ENCODE results near the gene FBXO8. TPM values are rescaled to one million over a fixed set of nuclear protein-coding genes. Genes with fewer than 3 reads are reported as not detected.

FBXO8 gene
- total RNA-seq, 4 donors from 2014 or later = 24.8 to 36.3 (median 30.2) TPM

DNA sequence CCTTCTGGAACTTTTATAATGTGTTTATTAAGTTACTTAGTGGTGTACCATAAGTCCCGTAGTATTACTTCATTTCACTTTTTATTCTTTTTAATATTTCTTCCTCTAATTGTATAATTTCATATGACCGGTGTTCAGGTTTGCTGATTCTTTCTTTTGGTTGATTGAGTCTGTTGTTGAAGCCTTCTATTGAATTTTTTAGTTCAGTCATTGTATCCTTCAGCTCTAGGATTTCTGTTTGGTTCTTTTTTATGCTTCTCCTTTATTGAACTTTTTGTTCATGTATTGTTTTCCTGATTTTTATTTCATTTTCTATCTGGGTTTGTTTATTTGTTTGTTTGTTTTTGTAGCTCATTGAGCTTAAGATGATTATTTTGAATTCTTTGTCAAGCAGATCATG is 9.0 kb upstream of the FBXO8 start:
- no peaks in the 10 kb centered on the region for H3K4me1 ChIP-seq
- TF ChIP-seq POLR2A (IDR thresholded peaks at IDR 0.05) = no peak
- TF ChIP-seq, protein P1, sequence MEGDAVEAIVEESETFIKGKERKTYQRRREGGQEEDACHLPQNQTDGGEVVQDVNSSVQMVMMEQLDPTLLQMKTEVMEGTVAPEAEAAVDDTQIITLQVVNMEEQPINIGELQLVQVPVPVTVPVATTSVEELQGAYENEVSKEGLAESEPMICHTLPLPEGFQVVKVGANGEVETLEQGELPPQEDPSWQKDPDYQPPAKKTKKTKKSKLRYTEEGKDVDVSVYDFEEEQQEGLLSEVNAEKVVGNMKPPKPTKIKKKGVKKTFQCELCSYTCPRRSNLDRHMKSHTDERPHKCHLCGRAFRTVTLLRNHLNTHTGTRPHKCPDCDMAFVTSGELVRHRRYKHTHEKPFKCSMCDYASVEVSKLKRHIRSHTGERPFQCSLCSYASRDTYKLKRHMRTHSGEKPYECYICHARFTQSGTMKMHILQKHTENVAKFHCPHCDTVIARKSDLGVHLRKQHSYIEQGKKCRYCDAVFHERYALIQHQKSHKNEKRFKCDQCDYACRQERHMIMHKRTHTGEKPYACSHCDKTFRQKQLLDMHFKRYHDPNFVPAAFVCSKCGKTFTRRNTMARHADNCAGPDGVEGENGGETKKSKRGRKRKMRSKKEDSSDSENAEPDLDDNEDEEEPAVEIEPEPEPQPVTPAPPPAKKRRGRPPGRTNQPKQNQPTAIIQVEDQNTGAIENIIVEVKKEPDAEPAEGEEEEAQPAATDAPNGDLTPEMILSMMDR (IDR thresholded peaks at IDR 0.05) = no peak
- no peak for DNase-seq
- no peak overlapping the region for H3K27ac ChIP-seq
- H3K27me3 ChIP-seq = no peaks in the 10 kb centered on the region
- H3K36me3 ChIP-seq = no peaks in the 10 kb centered on the region
- peaks cover 0 to 6% (median 2%) of the 10 kb centered on the region in 4 donors for H3K9me3 ChIP-seq
- no peak overlapping the region for H3K4me3 ChIP-seq

DNA sequence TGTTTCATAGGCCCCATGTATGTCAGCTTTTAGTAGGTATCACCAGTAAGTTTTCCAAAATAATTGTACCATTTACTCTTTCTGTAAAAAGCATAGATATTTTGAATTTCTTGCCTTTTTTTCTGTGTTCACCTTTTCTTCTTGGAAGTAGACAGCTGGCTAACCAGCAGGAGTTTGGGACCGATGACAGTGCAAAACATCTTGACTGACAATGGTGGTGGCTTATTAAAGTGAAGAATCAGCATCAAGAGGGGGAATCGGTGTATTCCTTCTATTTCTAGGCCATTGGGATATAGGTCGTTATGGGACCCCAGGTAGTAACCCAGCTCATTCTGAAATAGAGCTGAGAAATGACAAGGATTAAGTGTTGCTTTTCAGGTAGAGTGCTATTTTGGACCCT is 3.4 kb upstream of the FBXO8 start:
- TF ChIP-seq POLR2A (IDR thresholded peaks at IDR 0.05) = no peak
- TF ChIP-seq, protein P1 (IDR thresholded peaks at IDR 0.05) = no peak
- DNase-seq = no peak
- H3K4me1 ChIP-seq = peaks cover 0 to 14% (median 4%) of the 10 kb centered on the region in 4 donors
- H3K9me3 ChIP-seq = peaks cover 0 to under 1% (median 0%) of the 10 kb centered on the region in 4 donors
- H3K27ac ChIP-seq = no peak overlapping the region
- H3K36me3 ChIP-seq = no peaks in the 10 kb centered on the region
- no peaks in the 10 kb centered on the region for H3K27me3 ChIP-seq
- no peak overlapping the region for H3K4me3 ChIP-seq

DNA sequence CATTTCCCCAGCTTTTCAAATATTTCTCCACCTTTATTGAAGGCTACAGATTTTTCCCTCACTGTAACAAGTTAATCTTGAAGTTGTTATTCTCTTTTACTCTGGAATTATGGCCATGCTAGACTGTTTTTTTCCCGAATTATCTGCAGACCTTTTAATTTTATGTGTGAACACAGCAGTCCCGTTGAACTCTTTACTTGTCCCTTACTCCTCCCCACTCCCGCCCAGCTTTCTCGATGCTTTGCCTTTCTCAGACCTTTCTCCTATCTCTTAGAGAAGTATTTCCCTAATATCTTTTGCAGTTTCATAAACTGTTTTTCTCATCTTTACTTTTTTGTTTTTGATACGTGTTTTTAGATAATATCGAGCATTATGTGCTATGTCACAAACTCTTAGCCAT is 1.0 kb upstream of the FBXO8 start:
- no peaks in the 10 kb centered on the region for H3K9me3 ChIP-seq
- TF ChIP-seq, protein P1 (IDR thresholded peaks at IDR 0.05) = no peak
- TF ChIP-seq POLR2A (IDR thresholded peaks at IDR 0.05) = no peak
- DNase-seq = no peak
- peak overlapping the region; percentile 74 to 91 (median 86) for H3K4me3 ChIP-seq
- no peaks in the 10 kb centered on the region for H3K27me3 ChIP-seq
- H3K36me3 ChIP-seq = no peaks in the 10 kb centered on the region
- peak overlapping the region; percentile 95 to 99 (median 97) for H3K27ac ChIP-seq
- peaks cover 0 to 21% (median 6%) of the 10 kb centered on the region in 4 donors for H3K4me1 ChIP-seq

DNA sequence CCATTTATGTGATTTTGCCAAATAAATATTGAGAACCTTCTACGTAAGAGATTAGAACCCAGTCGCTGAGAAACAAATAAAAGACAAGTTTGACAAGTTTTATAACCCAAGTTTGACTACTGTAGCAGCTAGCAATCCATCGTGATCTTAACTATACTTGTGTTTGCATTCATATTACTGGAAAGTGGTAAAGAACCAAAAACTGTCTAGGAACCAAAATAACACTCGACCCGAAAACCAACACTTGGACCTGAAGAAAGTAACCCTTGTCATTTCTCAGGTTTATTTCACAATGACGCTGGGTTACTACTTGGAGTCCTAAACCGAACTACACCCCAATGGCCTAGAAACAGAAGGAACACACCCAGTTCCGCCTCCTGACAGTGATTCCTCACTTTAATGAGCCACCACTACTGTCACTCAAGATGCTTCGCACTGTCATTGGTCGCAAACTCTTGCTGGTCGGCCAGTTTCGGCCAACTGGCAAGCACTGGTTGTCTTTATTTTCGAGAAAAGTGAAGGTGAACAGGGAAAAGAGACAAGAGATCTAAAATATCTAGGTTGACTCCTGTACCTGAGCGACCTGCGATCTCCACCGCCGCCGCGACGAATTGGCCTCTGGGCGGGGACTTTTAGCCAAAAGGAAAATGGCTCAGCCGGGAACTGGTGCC is 496 bp downstream of the FBXO8 start:
- no peaks in the 10 kb centered on the region for H3K9me3 ChIP-seq
- peaks cover 0 to 29% (median 6%) of the 10 kb centered on the region in 4 donors for H3K4me1 ChIP-seq
- no peaks in the 10 kb centered on the region for H3K36me3 ChIP-seq
- H3K27me3 ChIP-seq = no peaks in the 10 kb centered on the region
- peak; percentile 79 to 93 (median 81) for DNase-seq
- TF ChIP-seq, protein P1 (IDR thresholded peaks at IDR 0.05) = no peak
- peak in 1 of 2 donors; percentile 13 for TF ChIP-seq POLR2A (IDR thresholded peaks at IDR 0.05)
- H3K4me3 ChIP-seq = peak overlapping the region; percentile 74 to 91 (median 86)
- H3K27ac ChIP-seq = peak overlapping the region; percentile 95 to 99 (median 97)

DNA sequence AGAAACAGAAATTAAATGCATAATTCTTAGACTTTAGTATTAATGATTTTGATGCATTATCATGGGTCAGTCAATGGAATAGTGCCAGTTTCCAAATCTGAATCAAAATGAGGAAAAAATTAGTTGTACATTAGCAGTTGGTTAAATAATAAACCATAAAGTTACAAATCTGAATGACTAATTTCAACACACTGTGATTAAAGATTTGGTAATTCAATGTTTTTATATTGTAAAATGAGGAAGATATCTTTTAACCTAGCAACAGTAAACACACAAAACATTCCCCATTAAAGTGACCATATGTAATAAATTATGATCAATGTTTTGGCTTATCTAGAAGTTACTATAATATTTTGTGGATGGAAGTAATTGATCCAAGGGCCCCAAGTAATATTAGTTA is 1.6 kb downstream of the FBXO8 start:
- TF ChIP-seq, protein P1 (IDR thresholded peaks at IDR 0.05) = no peak
- Histone ChIP-seq H3K9me3 (no peaks in the 10 kb centered on the region), H3K4me1 (peaks cover 0 to 29% (median 6%) of the 10 kb centered on the region in 4 donors), H3K36me3 (no peaks in the 10 kb centered on the region), H3K4me3 (peak overlapping the region in 1 of 4 donors; percentile 91), H3K27ac (no peak overlapping the region), H3K27me3 (no peaks in the 10 kb centered on the region)
- no peak for DNase-seq
